Uterus (tissue), 2 donors: ENCODE results near the gene RNGTT.

Experiments
- POLR2A ChIP-seq, 2 donors: fragments of 450-650 bp; IDR thresholded peaks; one replicate each; pipeline ENCODE4 v1.6.1; 2016; ENCODE audit warnings: antibody characterized with exemption in 2 of 2, mild to moderate bottlenecking in 1 of 2, moderate library complexity in 1 of 2
- TF ChIP-seq, protein P1 (sequence below), 4 experiments: fragments of 200-600 bp in 2 of 4; fragments of 450-650 bp in 2 of 4; sonication (generic) in 2 of 4; IDR thresholded peaks; one replicate each; pipeline ENCODE4 v1.5.1; 2016 to 2019; ENCODE audit warnings: antibody characterized with exemption in 4 of 4, mild to moderate bottlenecking in 2 of 4, moderate library complexity in 1 of 4

DNA sequence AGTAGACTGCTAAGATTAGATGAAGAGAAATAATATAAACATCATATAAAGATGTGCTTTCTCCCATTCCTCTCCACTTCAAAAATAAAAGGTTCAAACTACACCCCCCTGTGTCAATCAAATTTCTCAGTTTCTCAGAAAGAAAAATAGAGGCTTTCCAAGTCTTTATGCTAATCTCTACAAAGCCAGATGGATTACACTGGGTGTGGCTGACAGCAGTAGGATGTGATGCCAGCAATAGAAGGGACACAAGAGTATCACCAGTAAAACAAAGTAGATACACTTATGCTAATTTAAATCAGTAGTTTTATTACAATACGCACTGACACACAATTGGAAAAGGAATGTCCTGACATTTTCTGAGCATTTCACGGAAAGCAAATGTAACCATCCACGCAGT, 353.4 kb downstream of the RNGTT start:
- no peak for TF ChIP-seq POLR2A (IDR thresholded peaks at IDR 0.05)
- TF ChIP-seq, protein P1, sequence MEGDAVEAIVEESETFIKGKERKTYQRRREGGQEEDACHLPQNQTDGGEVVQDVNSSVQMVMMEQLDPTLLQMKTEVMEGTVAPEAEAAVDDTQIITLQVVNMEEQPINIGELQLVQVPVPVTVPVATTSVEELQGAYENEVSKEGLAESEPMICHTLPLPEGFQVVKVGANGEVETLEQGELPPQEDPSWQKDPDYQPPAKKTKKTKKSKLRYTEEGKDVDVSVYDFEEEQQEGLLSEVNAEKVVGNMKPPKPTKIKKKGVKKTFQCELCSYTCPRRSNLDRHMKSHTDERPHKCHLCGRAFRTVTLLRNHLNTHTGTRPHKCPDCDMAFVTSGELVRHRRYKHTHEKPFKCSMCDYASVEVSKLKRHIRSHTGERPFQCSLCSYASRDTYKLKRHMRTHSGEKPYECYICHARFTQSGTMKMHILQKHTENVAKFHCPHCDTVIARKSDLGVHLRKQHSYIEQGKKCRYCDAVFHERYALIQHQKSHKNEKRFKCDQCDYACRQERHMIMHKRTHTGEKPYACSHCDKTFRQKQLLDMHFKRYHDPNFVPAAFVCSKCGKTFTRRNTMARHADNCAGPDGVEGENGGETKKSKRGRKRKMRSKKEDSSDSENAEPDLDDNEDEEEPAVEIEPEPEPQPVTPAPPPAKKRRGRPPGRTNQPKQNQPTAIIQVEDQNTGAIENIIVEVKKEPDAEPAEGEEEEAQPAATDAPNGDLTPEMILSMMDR (IDR thresholded peaks at IDR 0.05) = no peak
